Measurements from ENCODE around the gene TARS1. TPM values are rescaled to one million over a fixed set of nuclear protein-coding genes. Genes with fewer than 3 reads are reported as not detected.
A peak's percentile ranks its signal among the peaks of the same experiment; 100 is the strongest.
"Not testable (repeated sequence)": the region's sequence is repeated elsewhere in the genome, so short reads cannot be mapped to it uniquely, and the experiment has no call there.

TARS1 gene
- total and polyA plus RNA-seq, 5 donors from 2014 or later, result 46.7 to 71.3 (median 62.5) TPM

DNA sequence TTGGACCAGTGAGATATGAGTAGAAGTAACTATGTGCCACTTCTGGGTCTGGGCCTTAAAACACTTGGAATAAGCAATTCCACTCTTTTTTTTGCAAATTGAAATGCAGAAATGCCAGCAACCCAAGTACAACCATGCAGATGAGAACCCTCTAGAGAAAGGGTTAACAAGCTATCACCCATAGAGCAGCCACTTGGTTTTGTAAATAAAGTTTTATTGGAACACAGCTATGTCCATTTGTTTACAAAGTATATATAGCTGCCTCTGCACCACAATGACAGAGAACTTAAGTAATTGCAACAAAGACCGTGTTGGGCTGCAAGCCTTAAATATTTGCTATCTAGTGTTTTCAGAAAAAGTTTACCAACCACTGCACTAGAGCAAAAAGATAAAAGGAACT lies 9.8 kb upstream of the TARS1 start:
- Histone ChIP-seq H3K4me3 (ENCODE audit: low read depth, low read length) (no peak overlapping the region), H3K4me1 (ENCODE audit: control insufficient read depth, insufficient read depth, low read length, poor library complexity, severe bottlenecking) (peaks cover 4% of the 10 kb centered on the region), H3K36me3 (ENCODE audit: control insufficient read depth, insufficient read depth, low read length) (no peaks in the 10 kb centered on the region), H3K9me3 (ENCODE audit: control insufficient read depth in 2 of 2, low read length in 2 of 2) (no peaks in the 10 kb centered on the region), H3K27me3 (ENCODE audit: control insufficient read depth, insufficient read depth, low read length) (peaks cover 5% of the 10 kb centered on the region), H3K27ac (ENCODE audit: insufficient read depth, low read length, poor library complexity, severe bottlenecking) (no peak overlapping the region)
- no peak for ATAC-seq (ENCODE audit: low read depth in 2 of 2)
- H3K27ac Mint-ChIP-seq, result no peak overlapping the region
- H3K27me3 Mint-ChIP-seq, result peaks cover 15% of the 10 kb centered on the region
- H3K4me3 Mint-ChIP-seq, result no peak overlapping the region
- no peak for DNase-seq
- H3K9me3 Mint-ChIP-seq, result peaks cover 0 to 4% (median 0%) of the 10 kb centered on the region in 7 donors
- H3K36me3 Mint-ChIP-seq, result no peaks in the 10 kb centered on the region
- peaks cover 4 to 6% (median 5%) of the 10 kb centered on the region in 4 donors for H3K4me1 Mint-ChIP-seq

DNA sequence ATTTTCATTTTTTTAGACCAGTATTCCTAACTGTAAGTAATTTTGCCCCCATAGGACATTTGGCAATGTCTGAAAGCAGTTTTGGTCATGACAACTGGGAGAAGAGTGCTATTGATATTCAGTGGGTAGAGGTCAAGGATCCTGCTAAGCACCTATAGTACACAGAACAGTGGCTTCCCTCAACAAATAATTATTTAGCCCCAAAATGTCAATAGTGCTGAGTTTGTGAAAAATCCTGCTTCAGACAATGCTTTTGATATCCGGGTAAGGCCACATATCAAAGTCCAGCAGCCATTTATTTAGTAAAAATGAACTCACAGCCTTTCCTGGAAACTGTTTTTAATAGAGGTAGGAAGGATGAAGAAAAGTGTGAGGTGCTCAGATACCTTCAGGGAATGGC lies 8.1 kb upstream of the TARS1 start:
- Histone ChIP-seq H3K27me3 (ENCODE audit: control insufficient read depth, insufficient read depth, low read length) (peaks cover 4% of the 10 kb centered on the region), H3K4me3 (ENCODE audit: low read depth, low read length) (no peak overlapping the region), H3K27ac (ENCODE audit: insufficient read depth, low read length, poor library complexity, severe bottlenecking) (no peak overlapping the region), H3K4me1 (ENCODE audit: control insufficient read depth, insufficient read depth, low read length, poor library complexity, severe bottlenecking) (peaks cover 4% of the 10 kb centered on the region), H3K36me3 (ENCODE audit: control insufficient read depth, insufficient read depth, low read length) (no peaks in the 10 kb centered on the region), H3K9me3 (ENCODE audit: control insufficient read depth in 2 of 2, low read length in 2 of 2) (no peaks in the 10 kb centered on the region)
- no peak for ATAC-seq (ENCODE audit: low read depth in 2 of 2)
- Mint-ChIP-seq H3K4me1 (peaks cover 4 to 10% (median 7%) of the 10 kb centered on the region in 4 donors), H3K27me3 (peaks cover 6% of the 10 kb centered on the region), H3K4me3 (no peak overlapping the region), H3K9me3 (peaks cover 0 to 1% (median 0%) of the 10 kb centered on the region in 7 donors), H3K27ac (no peak overlapping the region), H3K36me3 (no peaks in the 10 kb centered on the region)
- no peak for DNase-seq

DNA sequence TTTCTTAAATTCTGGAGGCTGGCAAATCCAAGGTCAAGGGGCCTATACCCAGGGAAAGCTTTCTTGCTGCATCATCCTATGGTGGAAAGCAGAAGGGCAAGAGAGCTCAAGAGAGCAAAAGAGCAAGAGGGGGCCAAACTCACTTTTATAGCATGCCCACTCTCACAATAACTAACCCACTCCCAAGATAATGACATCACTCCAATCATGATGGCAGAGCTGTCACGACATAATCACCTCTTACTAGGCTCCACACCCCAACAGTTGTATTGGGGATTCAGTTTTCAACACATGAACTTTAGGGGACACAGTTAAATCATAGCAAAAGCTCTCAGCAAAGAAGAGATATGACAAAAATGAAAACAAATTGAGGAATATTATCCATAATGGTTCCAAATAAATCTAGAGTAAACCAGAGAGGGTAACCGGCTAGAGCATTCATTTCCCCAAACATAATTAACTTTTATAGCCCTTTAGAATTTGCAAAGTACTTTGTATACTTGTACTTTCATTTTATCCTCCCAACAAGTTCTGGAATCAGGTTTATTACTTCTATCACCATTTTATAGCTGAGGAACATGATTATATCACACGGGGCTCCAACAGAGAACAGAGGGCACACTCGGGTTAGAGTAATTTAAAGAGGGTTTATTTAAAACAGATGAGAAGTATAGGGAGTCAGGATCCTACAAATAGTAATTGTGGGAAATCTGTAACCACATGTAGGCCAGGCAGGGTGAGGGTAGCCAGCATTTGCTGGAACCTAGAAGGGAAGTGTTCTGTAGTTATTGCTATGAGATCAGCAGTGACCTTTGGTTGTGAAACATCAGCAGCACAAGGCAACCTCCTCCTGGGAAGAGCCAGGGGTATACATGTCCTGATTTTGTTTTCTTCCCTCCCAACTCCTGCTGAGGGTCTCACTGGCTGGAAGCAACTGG lies 7.2 kb upstream of the TARS1 start:
- no peak overlapping the region for H3K27ac Mint-ChIP-seq

DNA sequence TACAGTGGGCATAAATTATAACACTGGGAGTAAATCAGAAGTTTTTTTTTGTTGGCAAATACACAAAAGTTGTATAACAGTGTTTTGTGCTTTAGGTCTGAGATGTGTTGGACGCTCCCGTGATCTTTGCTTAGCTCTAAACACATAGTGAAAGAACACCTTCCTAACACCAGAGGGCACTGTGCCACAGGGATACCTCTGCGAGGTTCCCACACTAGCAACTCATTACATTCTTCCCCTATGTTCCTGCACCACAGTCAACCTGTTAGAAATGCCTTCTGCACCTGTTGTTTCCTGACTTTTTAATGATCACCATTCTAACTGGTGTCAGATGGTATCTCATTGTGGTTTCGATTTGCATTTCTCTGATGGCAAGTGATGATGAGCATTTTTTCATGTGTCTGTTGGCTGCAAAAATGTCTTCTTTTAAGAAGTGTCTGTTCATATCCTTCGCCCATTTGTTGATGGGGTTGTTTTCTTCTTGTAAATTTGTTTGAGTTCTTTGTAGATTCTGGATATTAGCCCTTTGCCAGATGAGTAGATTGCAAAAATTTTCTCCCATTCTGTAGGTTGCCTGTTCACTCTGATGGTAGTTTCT lies 4.8 kb upstream of the TARS1 start:
- H3K27ac ChIP-seq (ENCODE audit: insufficient read depth, low read length, poor library complexity, severe bottlenecking); H3K9me3 Mint-ChIP-seq; H3K9me3 ChIP-seq (ENCODE audit: control insufficient read depth in 2 of 2, low read length in 2 of 2); H3K4me3 ChIP-seq (ENCODE audit: low read depth, low read length); H3K36me3 ChIP-seq (ENCODE audit: control insufficient read depth, insufficient read depth, low read length); H3K27me3 Mint-ChIP-seq; H3K27me3 ChIP-seq (ENCODE audit: control insufficient read depth, insufficient read depth, low read length); H3K36me3 Mint-ChIP-seq: not testable (repeated sequence)
- DNase-seq, result peak; percentile 51 to 83 (median 66)
- H3K27ac Mint-ChIP-seq, result peak overlapping the region in 2 of 3 donors; percentile 15 to 66
- peak; percentile 53 to 56 for ATAC-seq (ENCODE audit: low read depth in 2 of 2)
- peak overlapping the region in 2 of 4 donors; percentile 0 to 34 for H3K4me3 Mint-ChIP-seq
- peaks cover 19% of the 10 kb centered on the region for H3K4me1 ChIP-seq (ENCODE audit: control insufficient read depth, insufficient read depth, low read length, poor library complexity, severe bottlenecking)
- peaks cover 4 to 14% (median 9%) of the 10 kb centered on the region in 4 donors for H3K4me1 Mint-ChIP-seq

More for the DNA sequence above, 7.2 kb upstream of the TARS1 start:
- Histone ChIP-seq H3K27ac (ENCODE audit: insufficient read depth, low read length, poor library complexity, severe bottlenecking) (no peak overlapping the region), H3K4me1 (ENCODE audit: control insufficient read depth, insufficient read depth, low read length, poor library complexity, severe bottlenecking) (peaks cover 4% of the 10 kb centered on the region), H3K36me3 (ENCODE audit: control insufficient read depth, insufficient read depth, low read length) (no peaks in the 10 kb centered on the region), H3K4me3 (ENCODE audit: low read depth, low read length) (no peak overlapping the region), H3K27me3 (ENCODE audit: control insufficient read depth, insufficient read depth, low read length) (no peaks in the 10 kb centered on the region), H3K9me3 (ENCODE audit: control insufficient read depth in 2 of 2, low read length in 2 of 2) (no peaks in the 10 kb centered on the region)
- H3K4me1 Mint-ChIP-seq, result peaks cover 4 to 11% (median 7%) of the 10 kb centered on the region in 4 donors
- DNase-seq (no peak), ATAC-seq (ENCODE audit: low read depth in 2 of 2) (no peak)
- H3K4me3 Mint-ChIP-seq, result no peak overlapping the region
- peaks cover 3% of the 10 kb centered on the region for H3K27me3 Mint-ChIP-seq
- H3K9me3 Mint-ChIP-seq, result peaks cover 0 to 1% (median 0%) of the 10 kb centered on the region in 7 donors
- no peaks in the 10 kb centered on the region for H3K36me3 Mint-ChIP-seq

DNA sequence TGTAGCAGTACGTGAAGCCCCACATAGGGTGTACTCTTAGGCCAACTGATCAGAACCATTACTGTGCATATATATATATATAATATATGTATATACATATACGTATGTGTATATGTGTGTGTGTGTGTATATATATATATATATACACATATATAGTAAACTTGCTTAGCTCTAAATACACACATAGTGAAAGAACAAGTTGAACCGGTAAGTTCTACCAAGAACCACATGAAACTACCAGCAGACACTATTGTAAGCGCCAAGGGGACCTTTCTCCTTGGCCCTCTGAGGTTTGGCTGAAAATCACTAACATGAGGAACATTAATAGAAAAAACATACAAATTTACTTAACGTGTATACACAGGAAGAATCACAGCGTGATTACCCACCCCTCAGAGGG lies 1.8 kb upstream of the TARS1 start:
- Histone ChIP-seq H3K4me1 (ENCODE audit: control insufficient read depth, insufficient read depth, low read length, poor library complexity, severe bottlenecking) (peaks cover 38% of the 10 kb centered on the region), H3K4me3 (ENCODE audit: low read depth, low read length) (peak overlapping the region; percentile 98), H3K27me3 (ENCODE audit: control insufficient read depth, insufficient read depth, low read length) (no peaks in the 10 kb centered on the region), H3K9me3 (ENCODE audit: control insufficient read depth in 2 of 2, low read length in 2 of 2) (no peaks in the 10 kb centered on the region), H3K36me3 (ENCODE audit: control insufficient read depth, insufficient read depth, low read length) (no peaks in the 10 kb centered on the region), H3K27ac (ENCODE audit: insufficient read depth, low read length, poor library complexity, severe bottlenecking) (no peak overlapping the region)
- H3K27me3 Mint-ChIP-seq, result no peaks in the 10 kb centered on the region
- H3K9me3 Mint-ChIP-seq, result no peaks in the 10 kb centered on the region
- H3K4me3 Mint-ChIP-seq, result peak overlapping the region in 2 of 4 donors; percentile 33 to 38
- no peak for DNase-seq
- H3K36me3 Mint-ChIP-seq, result no peaks in the 10 kb centered on the region
- no peak for ATAC-seq (ENCODE audit: low read depth in 2 of 2)
- no peak overlapping the region for H3K27ac Mint-ChIP-seq
- peaks cover 8 to 29% (median 16%) of the 10 kb centered on the region in 4 donors for H3K4me1 Mint-ChIP-seq

DNA sequence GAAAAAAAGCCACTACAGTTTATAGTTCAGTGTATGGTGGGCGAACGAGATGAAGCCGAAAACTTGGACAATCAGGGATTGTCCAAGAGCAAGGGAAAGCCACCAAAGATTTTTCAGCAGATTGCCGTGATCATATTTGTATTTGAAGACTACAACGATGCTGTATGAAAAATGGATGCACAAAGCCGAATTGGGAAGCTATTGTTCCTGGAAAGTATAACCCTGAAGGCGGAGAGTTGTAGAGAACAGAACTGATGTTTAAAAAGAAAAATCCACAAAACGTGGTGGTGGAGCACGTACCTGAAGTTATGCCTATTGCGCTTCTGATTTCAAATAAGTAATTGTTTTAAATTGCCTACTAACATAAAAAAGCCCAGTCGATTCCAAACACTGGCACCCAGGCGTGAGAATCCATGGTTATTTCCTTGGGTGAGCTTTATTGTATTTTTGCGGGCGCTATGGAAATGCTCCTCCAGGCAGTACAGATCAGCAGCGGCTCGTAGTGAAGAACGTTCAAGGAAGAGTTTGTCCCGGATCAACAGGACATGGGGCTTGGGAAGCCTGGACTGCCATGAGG lies 772 bp upstream of the TARS1 start:
- Histone ChIP-seq H3K36me3 (ENCODE audit: control insufficient read depth, insufficient read depth, low read length) (peaks cover 7% of the 10 kb centered on the region), H3K4me3 (ENCODE audit: low read depth, low read length) (peak overlapping the region; percentile 98), H3K4me1 (ENCODE audit: control insufficient read depth, insufficient read depth, low read length, poor library complexity, severe bottlenecking) (peaks cover 38% of the 10 kb centered on the region), H3K27ac (ENCODE audit: insufficient read depth, low read length, poor library complexity, severe bottlenecking) (peak overlapping the region; percentile 86), H3K27me3 (ENCODE audit: control insufficient read depth, insufficient read depth, low read length) (no peaks in the 10 kb centered on the region), H3K9me3 (ENCODE audit: control insufficient read depth in 2 of 2, low read length in 2 of 2) (no peaks in the 10 kb centered on the region)
- H3K9me3 Mint-ChIP-seq, result no peaks in the 10 kb centered on the region
- no peaks in the 10 kb centered on the region for H3K36me3 Mint-ChIP-seq
- ATAC-seq (ENCODE audit: low read depth in 2 of 2), result no peak
- H3K27me3 Mint-ChIP-seq, result no peaks in the 10 kb centered on the region
- peaks cover 8 to 37% (median 22%) of the 10 kb centered on the region in 4 donors for H3K4me1 Mint-ChIP-seq
- DNase-seq, result no peak
- no peak overlapping the region for H3K27ac Mint-ChIP-seq
- no peak overlapping the region for H3K4me3 Mint-ChIP-seq

DNA sequence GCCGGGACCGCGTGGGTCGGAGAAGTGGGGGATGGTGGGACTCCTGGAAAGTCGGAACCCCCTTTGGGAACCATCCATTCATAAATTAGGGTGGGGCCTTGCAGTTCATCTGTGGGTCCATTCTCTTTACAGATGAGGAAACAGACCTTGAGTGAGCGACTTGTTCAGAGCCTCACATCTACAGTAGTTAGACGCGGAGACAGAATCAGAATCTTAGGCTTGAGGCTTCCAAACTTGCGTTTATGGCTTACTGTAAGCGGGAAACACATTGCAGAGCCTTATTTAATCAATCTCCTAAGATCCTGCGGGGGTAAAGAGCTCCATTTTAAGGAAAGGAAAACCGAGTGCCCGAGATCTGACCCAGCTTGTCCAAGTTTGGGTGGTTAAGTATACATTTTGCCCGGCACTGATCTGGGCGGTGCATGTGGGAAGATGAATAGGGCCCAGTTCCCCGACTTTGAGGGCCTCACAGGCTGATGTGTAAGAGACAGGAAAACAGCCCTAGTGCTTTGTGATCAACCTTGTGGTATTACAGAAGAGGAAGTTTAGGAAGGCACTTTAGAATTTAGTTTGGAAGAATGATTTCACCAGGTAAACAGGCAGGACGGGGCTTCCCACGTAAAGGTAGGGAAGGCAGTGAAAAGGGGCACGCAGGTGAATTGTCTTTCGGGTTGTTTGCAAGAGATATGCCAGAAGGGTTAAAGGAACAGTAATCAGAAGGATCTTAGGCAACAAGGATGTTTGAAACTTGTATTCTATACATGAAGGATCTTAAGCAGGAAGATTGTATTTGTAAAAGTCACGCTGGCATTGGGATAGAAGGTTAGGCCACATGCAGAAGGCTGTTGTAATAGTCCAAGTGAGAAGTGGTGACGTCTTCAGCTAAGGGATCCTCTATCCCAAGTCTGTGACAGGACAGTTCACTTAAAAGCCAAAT lies 744 bp downstream of the TARS1 start:
- Mint-ChIP-seq H3K27ac (no peak overlapping the region), H3K4me1 (peaks cover 9 to 41% (median 24%) of the 10 kb centered on the region in 4 donors), H3K4me3 (no peak overlapping the region), H3K9me3 (no peaks in the 10 kb centered on the region), H3K36me3 (peaks cover 10% of the 10 kb centered on the region), H3K27me3 (no peaks in the 10 kb centered on the region)
- H3K27ac ChIP-seq (ENCODE audit: insufficient read depth, low read length, poor library complexity, severe bottlenecking), result peak overlapping the region; percentile 86
- peak overlapping the region; percentile 98 for H3K4me3 ChIP-seq (ENCODE audit: low read depth, low read length)
- ATAC-seq (ENCODE audit: low read depth in 2 of 2) (peak; percentile 36 to 37), DNase-seq (peak in 2 of 3 donors; percentile 6 to 43)
- no peaks in the 10 kb centered on the region for H3K9me3 ChIP-seq (ENCODE audit: control insufficient read depth in 2 of 2, low read length in 2 of 2)
- H3K4me1 ChIP-seq (ENCODE audit: control insufficient read depth, insufficient read depth, low read length, poor library complexity, severe bottlenecking), result peaks cover 34% of the 10 kb centered on the region
- H3K27me3 ChIP-seq (ENCODE audit: control insufficient read depth, insufficient read depth, low read length), result no peaks in the 10 kb centered on the region
- peaks cover 22% of the 10 kb centered on the region for H3K36me3 ChIP-seq (ENCODE audit: control insufficient read depth, insufficient read depth, low read length)

Measured in CD4-positive, CD25-positive, alpha-beta regulatory T cell (primary cell).